Hepatic stellate cell (primary cell): Measurements from ENCODE around the gene CPO.
A peak's percentile ranks its signal among the peaks of the same experiment; 100 is the strongest.
"Not testable (repeated sequence)": the region's sequence is repeated elsewhere in the genome, so short reads cannot be mapped to it uniquely, and the experiment has no call there.

Experiments used
- DNase-seq: peaks from one replicate; pipeline ENCODE4 v3.0.0; 2011; ENCODE audit warnings: low spot score

Gene CPO, protein sequence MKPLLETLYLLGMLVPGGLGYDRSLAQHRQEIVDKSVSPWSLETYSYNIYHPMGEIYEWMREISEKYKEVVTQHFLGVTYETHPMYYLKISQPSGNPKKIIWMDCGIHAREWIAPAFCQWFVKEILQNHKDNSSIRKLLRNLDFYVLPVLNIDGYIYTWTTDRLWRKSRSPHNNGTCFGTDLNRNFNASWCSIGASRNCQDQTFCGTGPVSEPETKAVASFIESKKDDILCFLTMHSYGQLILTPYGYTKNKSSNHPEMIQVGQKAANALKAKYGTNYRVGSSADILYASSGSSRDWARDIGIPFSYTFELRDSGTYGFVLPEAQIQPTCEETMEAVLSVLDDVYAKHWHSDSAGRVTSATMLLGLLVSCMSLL

DNA sequence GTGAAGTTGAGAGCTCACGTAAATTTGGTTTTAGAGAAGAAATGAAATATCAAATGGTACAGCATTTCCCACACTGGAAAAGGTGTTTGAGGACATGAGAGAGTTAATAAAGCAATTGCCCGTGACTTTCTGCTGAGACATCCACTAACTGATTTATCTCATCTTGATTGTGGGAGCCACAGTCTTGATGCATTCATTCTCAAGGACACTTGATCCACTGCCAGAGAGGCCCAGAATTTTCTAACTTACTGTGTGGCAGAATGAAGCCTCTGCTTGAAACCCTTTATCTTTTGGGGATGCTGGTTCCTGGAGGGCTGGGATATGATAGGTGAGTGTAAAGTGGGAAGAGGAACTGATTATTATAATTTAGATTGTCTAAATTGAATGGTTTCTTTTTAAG lies at the start of gene CPO:
CPO (plus strand) TSS at position 179 of the 400 bp plus-strand sequence; CDS start at position 261, 82 bp downstream.
- no peak for DNase-seq

DNA sequence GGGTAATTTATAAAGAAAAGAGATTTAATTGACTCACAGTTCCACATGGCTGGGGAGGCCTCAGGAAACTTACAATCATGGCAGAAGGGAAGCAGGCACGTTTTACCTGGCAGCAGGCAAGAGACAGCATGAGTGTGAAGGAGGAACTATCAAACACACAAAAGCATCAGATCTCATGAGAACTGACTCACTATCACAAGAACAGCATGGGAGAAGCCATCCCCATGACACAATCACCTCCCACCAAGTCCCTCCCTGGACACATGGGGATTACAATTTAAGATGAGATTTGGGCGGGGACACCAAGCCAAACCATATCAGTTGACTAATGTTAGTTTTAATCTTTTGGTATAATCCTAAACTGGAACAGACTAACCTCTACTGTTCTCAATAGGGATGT lies 49.1 kb upstream of the CPO start:
- no peak for DNase-seq

DNA sequence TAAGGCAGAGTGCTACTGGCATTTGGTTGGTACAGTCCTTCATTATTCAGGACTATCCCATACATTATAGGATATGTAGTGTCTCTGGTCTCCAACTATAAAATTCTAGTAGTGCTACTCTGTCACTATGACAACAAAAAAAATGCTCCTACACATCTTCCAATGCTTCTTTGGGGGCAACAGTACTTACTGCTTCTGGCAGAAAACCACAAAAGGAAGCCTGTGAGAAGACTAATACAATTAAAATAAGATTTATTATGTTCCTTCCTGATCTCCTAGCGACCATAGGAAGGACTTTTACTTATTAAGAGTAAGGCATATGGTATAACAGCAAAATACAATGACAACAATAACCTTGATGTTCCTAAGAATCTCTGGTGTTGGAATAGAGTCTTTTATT lies 48.4 kb upstream of the CPO start:
- no peak for DNase-seq

DNA sequence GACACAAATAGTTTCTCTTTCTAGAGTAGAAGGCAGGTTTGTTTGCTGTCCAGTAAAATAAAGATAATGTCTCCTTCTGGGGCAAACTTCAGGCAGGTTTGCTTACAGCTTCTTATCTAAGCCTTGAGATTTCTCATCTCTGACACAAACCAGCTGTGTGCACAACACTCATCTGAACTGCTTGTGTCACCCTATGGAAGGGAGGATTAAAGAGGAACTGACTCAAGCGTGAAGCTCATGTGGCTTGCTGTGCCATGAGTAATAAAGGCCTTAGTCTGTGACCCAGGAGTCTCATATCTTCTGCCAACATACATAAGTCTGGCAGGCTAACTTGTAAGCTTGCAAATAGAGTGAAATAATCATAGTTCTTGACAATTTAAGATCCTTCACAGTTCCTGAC lies 24.2 kb upstream of the CPO start:
- DNase-seq: peak; percentile 40

DNA sequence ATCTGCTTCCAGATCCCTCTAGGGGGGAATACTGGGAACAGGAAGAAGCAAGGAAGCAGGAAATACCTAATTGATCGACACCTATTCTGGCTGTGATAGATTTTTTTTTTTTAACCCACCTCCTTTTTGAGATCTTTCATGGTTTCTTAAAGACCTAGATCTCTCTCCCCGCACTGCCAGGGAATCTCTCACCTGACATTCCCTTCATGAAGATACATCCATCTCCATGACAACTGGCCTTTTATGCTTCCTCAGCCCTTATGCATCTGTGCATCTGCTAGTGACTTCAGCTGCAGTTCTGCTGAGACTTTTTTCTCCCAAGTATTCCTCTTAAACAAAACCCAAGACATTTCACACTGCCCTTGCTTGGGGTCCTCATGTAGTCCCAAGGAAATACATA lies 21.1 kb upstream of the CPO start:
- no peak for DNase-seq

DNA sequence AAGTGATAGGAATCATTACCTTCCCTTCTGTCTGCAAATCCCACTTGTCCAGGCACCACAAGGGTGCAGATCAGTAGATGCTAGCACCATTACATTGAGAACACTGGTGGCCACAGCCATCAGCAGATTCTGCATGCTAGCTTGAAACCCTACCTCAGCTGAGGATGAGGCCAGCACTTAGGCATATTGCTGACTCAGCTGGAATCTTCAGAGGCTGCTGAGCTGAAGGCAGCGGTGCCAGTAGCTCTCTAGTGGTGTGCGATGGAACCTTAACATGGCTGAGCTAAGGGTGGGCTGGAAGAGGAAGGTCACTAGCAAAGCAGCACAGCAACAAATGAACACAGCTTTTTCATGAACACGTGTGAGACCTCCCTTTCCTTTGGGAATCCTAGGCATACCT lies 19.0 kb upstream of the CPO start:
- no peak for DNase-seq

DNA sequence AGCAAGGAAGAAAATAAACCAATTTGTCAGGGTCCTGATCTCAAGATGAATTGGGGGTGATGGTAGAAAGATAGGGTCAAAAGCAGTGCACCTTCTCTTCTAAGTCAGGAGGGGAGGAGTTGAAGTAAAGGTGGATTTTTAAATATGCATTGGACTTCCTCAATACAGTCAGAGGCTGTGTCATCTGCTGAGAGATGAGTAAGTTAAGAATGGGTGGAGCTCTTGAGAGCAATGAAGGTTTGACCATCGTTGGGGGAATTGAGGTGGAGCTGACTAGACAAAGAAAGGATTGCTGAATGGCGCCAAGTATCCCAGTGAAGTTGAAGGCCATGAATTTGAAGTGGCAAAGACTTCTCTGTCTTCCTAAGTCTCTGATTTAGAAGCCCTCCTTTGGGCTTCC lies 18.4 kb upstream of the CPO start:
- DNase-seq: no peak

DNA sequence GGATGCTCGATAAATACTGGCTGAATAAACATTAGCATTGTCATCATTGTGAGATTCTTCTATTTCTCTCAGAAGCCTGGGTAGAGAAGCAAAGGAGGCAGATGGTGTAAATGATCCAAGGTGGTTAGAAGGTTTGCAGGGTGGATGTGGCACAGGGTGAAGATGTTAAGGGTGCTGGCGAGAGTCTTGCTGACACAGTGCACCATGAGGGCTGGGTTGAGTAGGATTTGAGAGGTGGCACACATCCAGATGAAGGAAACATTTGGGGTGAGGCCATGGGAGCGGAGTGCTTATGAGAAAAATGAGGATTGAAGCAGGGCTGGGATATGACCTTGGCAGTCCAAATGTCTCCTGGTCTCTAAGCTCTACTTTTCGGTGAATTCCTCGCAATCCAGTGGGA lies 17.8 kb upstream of the CPO start:
- DNase-seq: no peak

DNA sequence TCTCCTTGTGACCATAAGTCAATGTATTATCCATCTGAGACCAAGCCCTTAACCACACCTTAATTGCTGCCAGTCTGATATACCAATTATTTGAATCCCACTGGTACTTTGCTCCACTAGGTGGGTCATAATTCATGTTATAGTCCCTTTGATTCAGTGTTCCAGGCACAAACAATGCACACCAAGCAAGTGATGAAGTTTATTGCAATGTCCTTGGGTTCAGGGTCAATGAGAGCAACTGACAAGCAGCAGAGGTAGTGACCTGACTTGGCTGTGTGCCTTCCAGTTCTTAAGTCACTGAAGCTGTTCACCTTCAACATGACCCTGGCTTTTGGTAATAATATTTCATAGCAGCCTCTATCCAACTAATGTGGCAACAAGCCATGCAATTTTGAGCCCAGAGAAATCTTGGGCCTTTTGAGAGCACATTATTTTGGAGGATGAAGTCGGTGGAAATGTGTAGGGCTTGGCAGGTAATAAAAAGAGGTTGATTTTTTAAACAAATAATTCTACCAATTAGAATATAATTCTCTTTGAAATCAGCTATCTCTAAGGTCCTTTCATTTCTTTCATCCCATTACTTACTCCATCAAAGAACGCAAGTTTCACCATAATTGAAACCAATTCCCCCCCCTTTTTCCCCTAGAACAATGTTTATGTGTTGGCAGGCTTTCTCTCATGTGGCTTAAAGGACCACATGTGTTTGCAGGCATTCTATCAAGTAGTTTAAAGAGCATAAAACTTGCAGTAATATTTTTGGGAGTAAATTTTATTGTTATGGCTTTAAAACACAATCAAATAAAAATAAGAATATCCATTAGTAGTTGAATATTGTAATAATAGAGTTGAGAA lies 3.1 kb upstream of the CPO start:
- no peak for DNase-seq

DNA sequence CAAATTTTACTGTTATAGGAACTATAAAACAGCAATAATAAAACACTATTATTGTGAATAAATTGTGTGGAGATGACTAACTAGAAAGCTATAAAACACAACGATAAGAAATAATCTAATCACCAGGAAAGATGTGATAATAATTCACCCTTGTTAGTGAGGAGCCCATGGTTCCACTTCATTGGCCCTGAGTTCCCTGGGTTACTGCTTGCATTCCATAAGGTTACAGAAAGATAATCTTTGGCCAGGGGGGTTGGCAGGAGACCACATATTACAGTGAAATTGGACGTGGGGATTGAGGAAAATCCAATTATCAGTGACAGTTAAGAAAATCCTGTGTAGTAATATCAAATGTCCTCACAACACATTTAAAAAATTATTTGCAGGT lies 2.5 kb upstream of the CPO start:
- DNase-seq: no peak

DNA sequence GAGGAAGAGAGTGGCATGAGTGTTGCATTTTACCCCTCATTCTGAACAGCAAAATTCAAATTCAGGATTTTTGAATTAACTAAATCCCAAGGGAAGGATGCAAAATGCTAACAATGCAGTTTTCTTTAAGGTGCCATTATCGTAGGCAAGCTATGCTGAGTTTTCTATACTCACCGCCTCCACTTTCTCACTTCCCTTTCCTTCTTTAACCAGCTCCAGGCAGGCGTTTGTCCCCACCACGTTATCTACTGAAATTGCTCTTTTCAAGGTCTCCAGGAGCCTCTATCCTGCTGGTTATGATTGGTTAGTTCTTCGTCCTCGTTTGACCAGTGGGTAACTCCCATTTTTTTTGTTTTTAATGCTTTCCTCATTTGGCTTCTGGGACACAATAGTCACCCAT lies 1.8 kb upstream of the CPO start:
- DNase-seq: no peak

DNA sequence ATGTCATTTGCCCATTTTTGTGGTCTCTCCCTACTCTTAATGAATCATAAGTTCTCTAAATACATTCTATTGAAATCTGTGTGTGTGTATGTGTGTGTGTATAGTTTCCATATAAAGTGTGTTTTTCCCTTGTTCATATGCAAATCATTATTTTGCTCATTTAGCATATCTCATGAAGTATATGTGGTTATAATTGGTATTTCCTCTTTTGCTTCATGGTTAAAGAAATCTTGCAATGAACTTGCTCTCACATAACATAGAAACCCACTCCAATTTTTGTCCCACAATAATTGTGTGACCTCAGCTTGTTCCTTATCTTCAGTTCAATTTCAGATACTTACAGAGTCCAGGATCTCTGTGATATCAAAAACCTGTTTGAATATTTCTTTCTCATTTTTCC lies 1.2 kb downstream of the CPO start:
- no peak for DNase-seq

DNA sequence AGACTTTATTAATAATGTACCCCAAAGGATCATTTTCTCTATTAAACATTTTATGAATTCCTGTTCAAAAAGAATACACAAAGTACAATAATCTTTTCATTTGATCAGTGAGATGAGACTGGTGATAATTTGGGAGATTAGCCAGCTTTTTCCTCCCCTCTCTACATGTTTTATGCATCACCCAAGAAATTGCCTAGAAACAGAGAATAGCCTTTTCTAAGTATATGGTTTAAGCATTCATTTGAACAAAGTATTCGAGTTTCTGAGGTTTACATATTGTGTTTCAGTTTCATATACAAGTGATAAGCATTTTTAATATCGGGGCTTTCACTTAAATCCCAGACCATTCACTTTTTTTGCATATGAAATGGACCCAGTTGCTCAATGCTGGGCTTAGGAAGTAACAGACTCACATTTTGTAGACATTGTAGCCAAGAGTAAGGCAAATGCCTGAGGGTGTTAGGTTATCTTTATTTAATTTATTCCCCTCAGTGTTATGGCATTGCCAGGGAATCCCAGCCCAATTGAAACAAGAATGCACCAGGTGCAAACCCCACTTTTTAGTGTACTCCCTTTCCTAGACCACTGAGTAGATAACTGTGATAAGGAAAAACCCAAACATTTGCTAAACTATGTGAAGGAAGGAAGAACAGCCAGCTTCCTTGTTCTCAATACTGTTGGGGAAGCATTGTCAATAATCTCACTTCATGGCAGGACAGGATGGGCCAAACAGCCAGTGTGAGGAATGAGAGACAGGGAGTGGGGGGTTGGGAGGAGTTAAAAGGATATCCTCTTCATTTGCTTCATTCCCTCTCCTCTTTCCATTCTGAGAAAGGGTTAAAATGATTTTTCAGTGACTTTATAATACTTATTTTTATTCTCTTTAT lies 3.5 kb downstream of the CPO start:
- DNase-seq: no peak

DNA sequence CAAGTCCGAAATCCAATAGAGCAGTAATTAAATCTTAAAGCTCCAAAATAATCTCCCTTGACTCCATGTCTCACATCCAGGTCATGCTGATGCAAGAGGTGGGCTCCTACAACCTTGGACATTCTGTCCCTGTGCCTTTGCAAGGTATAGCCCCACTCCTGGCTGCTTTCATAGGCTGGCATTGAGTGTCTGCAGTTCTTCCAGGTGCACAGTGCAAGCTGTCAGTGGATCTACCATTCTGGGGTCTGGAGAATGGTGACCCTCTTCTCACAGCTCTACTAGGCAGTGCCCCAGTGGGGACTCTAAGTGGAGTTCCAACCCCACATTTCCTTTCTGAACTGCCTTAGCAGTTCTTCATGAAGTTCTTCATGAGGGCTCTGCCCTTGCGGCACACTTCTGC lies 14.1 kb downstream of the CPO start:
- not testable (repeated sequence) for DNase-seq

DNA sequence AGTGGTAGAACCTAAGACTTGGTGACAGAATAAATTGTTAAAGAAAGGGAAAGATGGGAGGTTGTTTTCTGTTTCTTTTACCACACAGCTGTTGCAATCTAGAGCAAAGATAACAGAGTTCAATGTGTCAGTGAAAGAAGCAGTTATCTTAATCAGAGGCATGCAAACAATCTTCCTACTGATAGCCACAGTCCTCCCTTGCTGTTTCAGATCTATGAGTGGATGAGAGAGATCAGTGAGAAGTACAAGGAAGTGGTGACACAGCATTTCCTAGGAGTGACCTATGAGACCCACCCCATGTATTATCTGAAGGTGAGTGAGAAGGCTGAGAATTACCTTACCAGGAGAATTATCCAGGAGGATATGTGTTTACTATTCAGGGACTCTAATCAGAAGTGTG lies 15.9 kb downstream of the CPO start:
- no peak for DNase-seq

DNA sequence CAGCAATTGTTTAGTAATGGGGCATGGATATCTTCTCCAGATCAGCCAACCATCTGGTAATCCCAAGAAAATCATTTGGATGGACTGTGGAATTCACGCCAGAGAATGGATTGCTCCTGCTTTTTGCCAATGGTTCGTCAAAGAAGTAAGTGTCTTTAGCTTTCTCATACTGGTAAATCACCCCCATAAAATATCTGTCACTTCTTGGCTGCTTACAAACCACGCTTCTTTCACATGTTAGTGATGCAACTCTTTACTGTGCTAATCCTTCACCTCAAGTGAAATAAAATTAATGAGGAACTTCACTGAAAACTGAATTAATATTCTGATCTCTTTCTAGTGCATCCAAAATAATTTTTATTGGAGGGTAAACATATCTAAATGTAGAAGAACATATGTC lies 18.9 kb downstream of the CPO start:
- DNase-seq: no peak

DNA sequence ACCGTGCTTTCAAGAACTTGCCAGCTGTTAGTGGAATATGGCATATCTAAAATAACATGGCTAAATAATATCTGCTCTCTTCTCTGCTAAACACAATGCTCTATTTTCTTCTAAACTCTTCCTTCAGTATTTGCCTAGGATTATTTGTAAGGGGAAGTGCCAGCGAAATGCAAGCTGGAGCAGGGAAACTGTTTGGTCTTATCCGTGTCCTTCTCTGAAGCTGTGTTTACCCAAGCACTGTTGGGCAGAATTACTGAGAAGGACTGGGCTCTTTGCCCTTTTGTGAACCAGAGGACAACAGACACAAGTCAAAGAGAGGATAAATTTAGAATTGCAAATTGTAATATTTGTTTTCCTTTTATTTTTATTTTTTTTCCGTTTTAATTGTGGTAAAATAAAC lies 23.6 kb downstream of the CPO start:
- no peak for DNase-seq

DNA sequence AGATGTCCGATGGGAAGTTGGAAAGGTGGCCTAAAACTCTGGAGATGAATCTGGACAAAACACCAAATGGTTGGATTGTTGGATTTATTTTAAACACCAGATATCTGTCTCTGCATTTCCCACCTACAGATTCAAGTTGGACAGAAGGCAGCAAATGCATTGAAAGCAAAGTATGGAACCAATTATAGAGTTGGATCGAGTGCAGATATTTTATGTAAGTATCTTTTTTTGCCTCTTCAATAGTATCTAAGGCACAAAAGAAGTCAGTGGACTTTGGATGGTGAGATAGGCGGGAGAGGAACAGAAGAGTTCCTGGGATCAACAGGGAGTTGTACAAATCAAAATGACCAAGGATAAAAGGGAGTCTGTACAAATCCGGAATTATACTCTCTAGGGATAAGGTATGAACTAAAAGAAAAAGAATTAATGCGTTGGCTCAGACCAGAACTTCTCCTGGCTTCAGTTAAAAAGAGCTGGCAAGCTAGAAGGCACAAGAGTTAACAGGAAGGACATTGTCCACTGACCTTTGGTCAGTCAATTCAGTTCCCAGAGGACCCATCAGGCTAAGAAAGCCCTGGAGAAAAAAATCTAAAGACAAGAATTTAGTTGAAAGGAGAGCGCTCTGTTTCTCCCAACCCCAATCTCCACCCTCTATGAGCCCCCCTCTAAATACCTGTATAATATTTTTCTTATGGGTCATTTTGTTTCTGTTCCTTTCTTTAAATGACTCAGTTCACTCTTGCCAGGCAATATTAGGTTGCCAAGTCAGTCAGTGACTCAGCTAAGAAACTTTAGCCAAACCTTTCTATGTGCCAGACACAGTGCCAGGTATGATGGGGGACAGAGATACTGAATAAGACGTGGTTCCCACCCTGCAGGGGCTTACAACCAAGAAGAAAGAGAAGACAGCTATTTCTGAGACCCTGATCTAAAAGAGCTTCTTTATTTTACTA lies 29.1 kb downstream of the CPO start:
- no peak for DNase-seq

DNA sequence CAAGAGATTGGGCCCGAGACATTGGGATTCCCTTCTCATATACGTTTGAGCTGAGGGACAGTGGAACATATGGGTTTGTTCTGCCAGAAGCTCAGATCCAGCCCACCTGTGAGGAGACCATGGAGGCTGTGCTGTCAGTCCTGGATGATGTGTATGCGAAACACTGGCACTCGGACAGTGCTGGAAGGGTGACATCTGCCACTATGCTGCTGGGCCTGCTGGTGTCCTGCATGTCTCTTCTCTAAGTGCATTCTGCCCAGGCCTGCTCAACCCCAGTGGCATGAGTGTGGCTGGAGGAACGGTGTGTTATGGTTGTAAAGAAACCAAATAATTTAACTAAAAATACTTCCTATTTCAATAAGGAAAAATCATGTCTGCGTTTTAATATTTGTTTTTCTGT lies 29.9 kb downstream of the CPO start:
- no peak for DNase-seq

DNA sequence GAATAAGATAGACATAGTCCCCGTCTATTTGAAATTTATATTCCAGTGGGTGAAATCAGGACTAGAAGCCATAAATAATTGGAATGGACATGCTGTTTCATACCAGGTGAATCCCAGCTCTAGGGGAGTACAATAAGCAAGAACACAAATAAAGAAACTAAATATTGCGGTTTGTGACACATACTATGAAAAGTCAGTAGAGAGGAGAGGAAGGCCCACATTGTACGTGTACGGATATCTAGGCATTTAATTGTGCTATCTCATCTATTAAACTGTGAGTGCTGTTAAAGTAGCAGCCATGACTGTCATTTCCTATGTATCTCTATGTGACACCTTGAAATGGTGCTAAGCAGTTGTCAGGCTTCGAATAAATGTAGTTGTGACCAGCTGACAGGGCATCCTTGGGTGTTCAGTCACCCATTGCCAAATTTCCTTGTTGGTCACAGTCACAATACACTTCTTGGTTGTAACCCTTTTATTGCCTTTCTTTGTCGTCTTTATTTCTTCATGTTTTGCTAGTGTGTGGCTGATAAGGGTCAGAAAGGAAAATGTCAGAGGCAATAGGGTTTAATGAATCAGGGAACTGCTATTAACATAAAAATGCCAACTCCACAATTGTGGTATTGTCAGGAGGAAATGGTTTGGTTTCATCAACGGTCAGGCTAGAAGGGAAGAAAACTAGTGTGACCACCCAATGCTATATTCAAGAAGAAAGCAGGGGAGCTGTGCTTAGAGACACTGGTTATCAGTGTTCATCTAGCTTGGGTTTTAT lies 31.5 kb downstream of the CPO start:
- DNase-seq: no peak

DNA sequence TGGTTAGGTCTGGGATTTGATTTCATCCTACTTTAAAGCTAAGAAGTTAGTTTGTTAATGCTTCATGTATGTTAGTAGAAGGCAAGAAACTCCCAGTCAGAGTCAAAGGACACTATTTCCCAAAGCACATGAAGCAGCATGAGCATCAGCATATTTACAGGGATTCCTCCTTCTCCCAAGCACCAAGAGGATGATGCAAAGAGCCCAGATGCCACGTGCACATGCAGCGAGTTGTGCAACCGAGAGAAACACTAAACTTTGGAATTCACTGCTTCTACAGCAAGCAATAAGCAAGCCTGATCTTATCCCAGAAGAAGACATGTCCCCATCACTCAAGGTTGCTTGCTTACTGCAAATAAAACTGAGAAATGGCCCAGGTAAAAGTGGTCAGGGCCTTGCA lies 32.5 kb downstream of the CPO start:
- no peak for DNase-seq
